OCI-LY3 (cell line): ENCODE data around the gene CARNS1.

Experiments used
- H2AFZ ChIP-seq: fragments of 200-600, 300-600 bp; shearing (Covaris generic); 2 replicates; pipeline ENCODE4 v1.6.0; 2014; ENCODE audit warnings: antibody characterized with exemption, low read depth, low read length
- H3K27ac ChIP-seq: fragments of 200-600, 300-600 bp; sonication (generic); 2 replicates; pipeline ENCODE4 v1.5.1; 2014; ENCODE audit warnings: mild to moderate bottlenecking, low read length, moderate library complexity, mixed read lengths
- H3K27me3 ChIP-seq: fragments of 200-600, 300-600 bp; sonication (generic); 2 replicates; pipeline ENCODE4 v1.6.1; 2014; ENCODE audit warnings: low read depth, low read length, mixed read lengths
- H3K36me3 ChIP-seq: fragments of 200-600, 300-600 bp; sonication (generic); replicated peaks from 2 replicates; pipeline ENCODE3; 2014; ENCODE audit warnings: low read depth, low read length, mixed read lengths
- H3K4me1 ChIP-seq: fragments of 300-600, 200-600 bp; sonication (generic); 2 replicates; pipeline ENCODE4 v1.6.1; 2014; ENCODE audit warnings: low read length, mixed read lengths
- H3K4me2 ChIP-seq: fragments of 200-600, 300-600 bp; sonication (generic); 2 replicates; pipeline ENCODE4 v1.6.1; 2014; ENCODE audit warnings: low read length, mixed read lengths
- H3K4me3 ChIP-seq: fragments of 300-600, 200-600 bp; sonication (generic); 2 replicates; pipeline ENCODE4 v1.5.1; 2014; ENCODE audit warnings: antibody characterized with exemption, mild to moderate bottlenecking, low read length, moderate library complexity
- H3K79me2 ChIP-seq: fragments of 300-600, 200-600 bp; shearing (Covaris generic); 2 replicates; pipeline ENCODE4 v1.6.1; 2014; ENCODE audit warnings: mild to moderate bottlenecking, low read length, mixed read lengths
- H3K9ac ChIP-seq: fragments of 300-600, 200-600 bp; shearing (Covaris generic); 2 replicates; pipeline ENCODE4 v1.6.0; 2014; ENCODE audit warnings: mild to moderate bottlenecking, low read length, moderate library complexity
- H3K9me3 ChIP-seq: fragments of 200-600, 300-600 bp; shearing (Covaris generic); 2 replicates; pipeline ENCODE4 v1.6.1; 2014; ENCODE audit warnings: low read length, mixed read lengths; ENCODE audit not compliant: insufficient read depth
- H4K20me1 ChIP-seq: fragments of 200-600, 300-600 bp; sonication (generic); 2 replicates; pipeline ENCODE4 v1.6.1; 2016; ENCODE audit warnings: low read length, mixed read lengths; ENCODE audit not compliant: insufficient read depth
- EZH2phosphoT487 ChIP-seq: fragments of 200-600 bp; shearing (Covaris generic); IDR thresholded peaks from 2 replicates; pipeline ENCODE4 v1.6.1; 2018; ENCODE audit warnings: antibody characterized with exemption, mixed run types, low read depth
- TF ChIP-seq, protein P1 (sequence below): fragments of 200-600, 300-600 bp; sonication (generic); IDR thresholded peaks from 2 replicates; pipeline ENCODE4 v1.5.1; 2014; ENCODE audit warnings: antibody characterized with exemption, low read length, low read depth

Gene CARNS1

DNA sequence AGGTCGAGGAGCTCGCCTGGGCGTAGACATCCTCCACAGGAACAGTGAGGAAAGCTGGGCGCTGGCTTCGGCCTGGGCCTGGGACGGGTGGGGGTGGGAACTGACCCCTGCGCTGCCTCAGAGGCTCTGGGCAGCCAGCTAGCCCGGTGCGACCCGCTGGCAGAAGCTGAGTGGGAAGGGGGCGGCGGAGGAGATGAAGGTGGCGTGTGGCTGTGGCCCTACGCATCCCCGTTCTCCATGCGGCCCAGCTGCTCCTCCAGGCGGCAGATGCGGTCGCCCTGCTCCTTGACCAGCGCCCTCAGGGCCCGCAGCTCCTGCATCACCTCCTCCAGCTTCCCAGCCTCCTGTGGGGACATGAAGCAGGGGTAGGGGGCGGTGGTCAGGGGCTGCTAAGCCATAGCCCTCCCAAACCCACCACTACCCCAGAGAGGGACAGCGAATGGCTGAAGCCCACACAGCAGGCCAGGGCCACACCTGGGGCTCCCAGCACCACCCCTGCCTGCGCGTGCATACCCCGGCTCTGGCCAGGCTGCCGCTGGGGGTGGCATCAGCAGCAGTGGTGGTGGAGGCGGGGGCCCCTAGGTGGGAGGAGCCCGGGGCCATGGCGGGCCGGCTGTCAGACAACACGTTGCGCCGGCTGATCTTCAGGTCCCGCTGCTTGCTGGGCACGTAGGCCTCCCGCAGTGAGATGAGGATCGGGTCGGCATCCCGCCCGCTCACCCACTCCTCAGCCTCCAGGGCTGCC lies 22.9 kb downstream of the CARNS1 start:
- peak overlapping the region; percentile 99 for H3K4me2 ChIP-seq
- H3K27ac ChIP-seq: peak overlapping the region; percentile 96
- H3K4me1 ChIP-seq: peaks cover 62% of the 10 kb centered on the region

DNA sequence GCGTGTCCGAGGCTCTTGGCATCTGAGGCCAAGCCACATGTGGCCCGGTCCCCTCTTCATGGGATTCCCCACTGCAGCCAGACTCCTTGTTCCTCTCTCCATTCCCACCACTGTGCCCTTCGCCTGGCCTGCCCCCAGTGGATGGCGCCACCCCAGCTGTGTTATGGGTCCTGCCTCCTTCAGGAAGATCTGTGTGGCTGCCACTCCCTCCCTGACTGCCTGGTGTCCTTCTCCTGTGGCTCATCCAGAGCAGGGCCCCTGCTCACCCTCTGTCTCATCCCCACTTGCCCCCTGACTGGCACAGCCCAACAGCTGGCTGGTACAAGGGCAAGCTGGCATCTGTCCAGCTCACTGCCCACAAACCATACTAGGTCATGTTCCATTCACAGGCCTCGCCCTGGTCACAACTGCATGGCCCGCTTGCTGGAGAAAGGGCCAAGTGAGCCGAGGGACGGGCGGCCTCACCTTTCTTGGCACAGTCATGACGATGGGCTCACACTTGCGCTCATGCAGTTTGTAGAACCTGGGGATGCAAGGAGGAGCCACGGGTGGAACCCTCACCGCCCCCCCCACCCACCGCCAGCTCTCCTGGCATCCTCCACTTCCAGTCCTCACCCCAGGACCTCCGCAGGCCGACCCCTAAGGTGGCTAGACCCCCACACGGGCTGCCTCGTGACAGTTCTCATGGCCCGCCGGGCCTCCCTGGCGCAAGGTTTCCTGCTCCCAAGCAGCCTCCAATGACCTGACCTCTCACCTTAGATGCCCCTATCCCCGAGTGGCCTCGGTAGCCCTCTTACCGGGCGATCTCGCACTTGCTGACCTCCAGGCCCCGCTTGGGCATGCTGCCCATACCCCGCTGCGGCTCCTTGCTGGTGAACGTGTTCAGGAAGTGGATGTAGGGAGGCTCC lies 24.1 kb downstream of the CARNS1 start:
- Histone ChIP-seq H2AFZ (no peak overlapping the region), H3K9me3 (no peaks in the 10 kb centered on the region), H3K9ac (peak overlapping the region; percentile 99; the same call in 1 of the 2 replicates), H3K36me3 (peaks cover 23% of the 10 kb centered on the region), H3K79me2 (peaks cover 43% of the 10 kb centered on the region), H4K20me1 (no peaks in the 10 kb centered on the region), H3K4me1 (peaks cover 56% of the 10 kb centered on the region), H3K4me2 (peak overlapping the region; percentile 99), H3K27me3 (no peaks in the 10 kb centered on the region), H3K4me3 (peak overlapping the region; percentile 83), H3K27ac (peak overlapping the region; percentile 96)
- TF ChIP-seq, protein P1, sequence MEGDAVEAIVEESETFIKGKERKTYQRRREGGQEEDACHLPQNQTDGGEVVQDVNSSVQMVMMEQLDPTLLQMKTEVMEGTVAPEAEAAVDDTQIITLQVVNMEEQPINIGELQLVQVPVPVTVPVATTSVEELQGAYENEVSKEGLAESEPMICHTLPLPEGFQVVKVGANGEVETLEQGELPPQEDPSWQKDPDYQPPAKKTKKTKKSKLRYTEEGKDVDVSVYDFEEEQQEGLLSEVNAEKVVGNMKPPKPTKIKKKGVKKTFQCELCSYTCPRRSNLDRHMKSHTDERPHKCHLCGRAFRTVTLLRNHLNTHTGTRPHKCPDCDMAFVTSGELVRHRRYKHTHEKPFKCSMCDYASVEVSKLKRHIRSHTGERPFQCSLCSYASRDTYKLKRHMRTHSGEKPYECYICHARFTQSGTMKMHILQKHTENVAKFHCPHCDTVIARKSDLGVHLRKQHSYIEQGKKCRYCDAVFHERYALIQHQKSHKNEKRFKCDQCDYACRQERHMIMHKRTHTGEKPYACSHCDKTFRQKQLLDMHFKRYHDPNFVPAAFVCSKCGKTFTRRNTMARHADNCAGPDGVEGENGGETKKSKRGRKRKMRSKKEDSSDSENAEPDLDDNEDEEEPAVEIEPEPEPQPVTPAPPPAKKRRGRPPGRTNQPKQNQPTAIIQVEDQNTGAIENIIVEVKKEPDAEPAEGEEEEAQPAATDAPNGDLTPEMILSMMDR: peak; percentile 55
- no peak for TF ChIP-seq EZH2phosphoT487

More for the DNA sequence above, 22.9 kb downstream of the CARNS1 start:
- H3K9ac ChIP-seq: peak overlapping the region; percentile 99
- H3K36me3 ChIP-seq: peaks cover 34% of the 10 kb centered on the region
- no peaks in the 10 kb centered on the region for H3K27me3 ChIP-seq
- TF ChIP-seq, protein P1: peak; percentile 22
- no peak for TF ChIP-seq EZH2phosphoT487
- H4K20me1 ChIP-seq: no peaks in the 10 kb centered on the region
- H3K4me3 ChIP-seq: peak overlapping the region; percentile 83
- no peak overlapping the region for H2AFZ ChIP-seq
- no peaks in the 10 kb centered on the region for H3K9me3 ChIP-seq
- H3K79me2 ChIP-seq: peaks cover 48% of the 10 kb centered on the region

DNA sequence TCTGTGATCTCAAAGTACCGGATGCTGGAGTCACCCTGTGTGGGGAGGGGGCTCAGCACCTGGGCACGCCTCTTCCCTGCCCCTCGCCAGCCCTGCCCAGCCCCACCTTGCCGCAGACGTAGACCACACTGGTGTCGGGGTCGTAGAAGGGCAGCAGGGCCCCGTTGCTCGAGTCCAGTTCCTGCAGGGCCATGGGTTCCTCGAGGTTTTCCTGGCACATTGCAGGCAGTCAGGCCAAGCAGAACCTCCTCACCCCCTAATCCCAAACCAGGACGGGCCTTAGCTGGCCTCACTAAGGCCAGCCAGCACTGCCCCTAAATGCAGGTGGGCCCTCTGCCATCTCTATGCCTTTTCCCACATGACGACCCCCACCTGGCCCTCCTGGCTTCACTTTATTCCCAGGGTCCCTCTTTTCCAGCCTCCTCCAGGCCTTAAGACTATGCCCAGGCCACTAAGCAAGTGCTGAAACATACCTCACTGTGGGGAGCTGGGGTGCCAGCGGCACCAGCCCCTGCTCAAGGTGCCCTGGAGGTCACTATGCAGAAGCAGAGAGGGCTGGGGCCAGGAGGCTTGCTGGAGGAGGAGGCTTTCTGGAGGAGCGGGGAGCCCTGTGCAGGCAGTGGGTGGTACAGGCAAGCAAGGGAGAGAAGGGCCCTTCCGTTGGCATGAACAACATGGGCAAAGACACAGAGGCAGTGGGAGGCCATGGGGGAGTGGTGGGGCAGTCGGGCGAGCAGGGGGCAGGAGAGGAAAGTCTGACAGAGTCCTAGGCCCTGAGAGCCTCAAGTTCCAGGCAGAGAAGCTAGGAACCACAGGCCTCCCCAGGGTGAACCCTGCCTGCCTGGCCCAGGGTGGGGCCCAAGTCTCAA lies 25.0 kb downstream of the CARNS1 start:
- H3K4me3 ChIP-seq: no peak overlapping the region
- peak overlapping the region; percentile 18 for H3K27ac ChIP-seq
- no peaks in the 10 kb centered on the region for H3K27me3 ChIP-seq
- peaks cover 34% of the 10 kb centered on the region for H3K79me2 ChIP-seq
- no peak overlapping the region for H2AFZ ChIP-seq
- no peaks in the 10 kb centered on the region for H4K20me1 ChIP-seq
- peaks cover 16% of the 10 kb centered on the region for H3K36me3 ChIP-seq
- H3K9ac ChIP-seq: no peak overlapping the region
- peaks cover 56% of the 10 kb centered on the region for H3K4me1 ChIP-seq
- H3K4me2 ChIP-seq: no peak overlapping the region
- H3K9me3 ChIP-seq: no peaks in the 10 kb centered on the region
- TF ChIP-seq, protein P1: no peak
- TF ChIP-seq EZH2phosphoT487: no peak
